CD4-positive, alpha-beta T cell treated with Interleukin-15 for 1 hour (primary cell): ENCODE data around the gene EDC3.
"Not testable (repeated sequence)": the region's sequence is repeated elsewhere in the genome, so short reads cannot be mapped to it uniquely, and the experiment has no call there.

ENCODE experiments used
- DNase-seq: peaks from one replicate; pipeline ENCODE4 v3.0.0-alpha.2; 2020

EDC3 gene

DNA sequence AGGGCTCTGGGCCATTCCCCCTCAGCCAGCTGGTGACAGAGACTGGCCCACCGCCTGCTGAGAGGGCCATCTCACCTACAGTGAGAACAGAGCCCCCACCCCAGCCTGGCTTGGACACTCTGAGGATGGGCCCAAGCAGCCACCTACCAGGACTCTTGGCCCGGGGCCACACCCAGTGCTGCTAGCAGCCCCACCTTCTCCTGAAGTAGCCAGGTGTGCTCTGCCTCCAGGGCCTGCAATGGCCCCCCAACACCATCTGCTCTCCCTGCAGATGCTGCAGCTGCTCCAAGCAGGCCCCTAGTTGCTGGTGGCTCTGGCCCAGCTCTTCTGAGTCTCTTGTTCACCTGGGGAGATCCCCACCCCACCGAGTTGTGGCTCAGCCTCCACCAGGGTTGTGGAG lies 87.0 kb downstream of the EDC3 start:
- no peak for DNase-seq

DNA sequence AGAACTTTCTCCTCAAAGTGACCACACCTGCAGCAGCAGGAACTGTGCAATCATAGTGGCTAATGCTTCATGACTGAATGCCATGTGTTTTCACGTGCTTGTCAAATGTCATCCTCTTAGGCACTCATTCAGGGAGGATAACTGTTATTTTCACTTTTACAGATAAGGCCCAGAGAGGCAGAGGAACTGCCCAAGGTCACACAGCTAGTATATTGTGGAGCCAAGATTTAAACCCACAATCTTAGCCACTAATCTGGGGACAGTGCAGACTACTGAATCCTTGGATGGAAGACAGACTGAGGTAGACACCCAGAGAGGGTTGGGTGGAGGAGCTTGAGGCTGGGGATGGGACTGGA lies 90.1 kb downstream of the EDC3 start:
- DNase-seq, result no peak

DNA sequence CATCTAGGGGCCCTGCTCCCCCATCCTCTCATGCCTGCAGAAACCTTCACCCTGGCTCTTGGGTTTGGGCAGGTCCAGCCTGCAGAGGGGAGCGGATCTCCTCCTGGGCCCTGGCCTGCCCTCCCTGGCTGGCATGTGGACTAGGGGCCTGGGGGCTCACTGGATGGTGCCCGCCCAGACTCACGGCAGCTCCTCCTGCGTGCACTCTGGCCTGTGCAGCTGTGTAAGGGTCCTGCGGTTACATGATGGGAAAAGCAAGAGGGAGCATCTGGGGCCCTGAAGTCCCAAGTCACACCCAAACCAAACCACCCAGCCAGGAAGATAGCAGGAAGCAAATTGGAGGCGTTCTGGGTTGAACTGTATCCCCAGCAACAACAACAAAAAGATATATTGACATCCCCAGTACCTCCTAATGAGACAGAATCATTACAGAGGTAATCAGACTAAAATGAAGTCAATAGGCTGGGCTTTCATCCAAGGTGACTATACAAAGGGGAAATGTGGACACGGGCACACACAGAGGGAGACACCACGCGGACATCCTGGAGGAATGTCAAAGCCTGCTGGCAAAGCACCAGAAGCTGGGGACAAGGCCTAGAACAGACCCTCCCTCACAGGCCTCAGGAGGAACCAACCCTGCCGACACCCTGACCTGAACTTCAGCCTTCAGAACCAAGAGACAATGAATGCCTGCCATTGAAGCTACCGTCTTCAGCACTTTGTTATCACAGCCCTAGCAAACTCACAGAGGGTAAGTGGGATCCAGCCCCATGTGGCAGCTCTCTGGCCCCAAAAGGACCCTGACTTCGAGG lies 90.6 kb downstream of the EDC3 start:
- DNase-seq, result no peak

DNA sequence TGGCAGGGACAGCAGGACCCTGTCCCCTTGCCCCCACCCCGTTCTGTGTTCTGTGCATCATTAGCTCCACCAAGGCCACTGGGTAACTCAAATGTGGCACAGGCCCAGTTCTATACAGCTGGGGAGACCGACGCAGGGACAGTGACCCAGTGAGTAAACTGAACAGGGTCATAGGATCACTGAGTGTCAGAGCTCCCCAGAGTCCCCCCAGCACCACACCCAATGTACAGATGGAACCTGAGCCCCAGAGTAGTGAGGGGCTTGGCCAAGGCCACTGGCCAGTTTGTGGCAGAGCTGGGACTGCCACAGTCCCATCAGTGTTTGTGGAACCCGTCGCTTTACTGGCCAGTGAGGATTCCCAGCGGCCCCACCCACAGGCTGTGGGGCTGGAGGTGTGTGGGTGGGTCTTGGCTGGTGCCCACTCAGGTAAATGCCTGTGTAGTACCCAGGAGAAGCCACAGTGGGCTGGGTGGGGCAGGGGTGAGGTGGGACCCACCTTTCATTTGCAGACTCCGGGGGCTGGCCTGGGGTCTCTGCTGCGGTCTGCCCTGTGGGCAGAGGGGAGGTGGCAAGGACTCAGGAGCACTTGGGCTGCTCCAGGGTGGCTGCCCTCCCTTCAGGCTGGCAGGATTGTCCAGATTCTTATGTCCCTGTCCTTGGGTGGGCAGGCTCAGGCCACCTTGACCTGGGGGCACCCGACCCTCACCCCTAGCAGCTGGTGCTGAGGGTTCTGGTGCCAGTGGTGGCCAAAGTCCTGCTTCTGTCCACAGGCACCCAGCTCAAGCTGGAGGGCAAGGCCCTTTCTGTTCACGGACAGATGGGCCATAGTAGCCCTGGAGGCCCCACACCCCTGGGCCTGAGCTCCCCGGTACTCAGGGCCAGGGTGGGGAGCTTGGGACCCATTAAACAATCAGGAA lies 91.8 kb downstream of the EDC3 start:
- no peak for DNase-seq

DNA sequence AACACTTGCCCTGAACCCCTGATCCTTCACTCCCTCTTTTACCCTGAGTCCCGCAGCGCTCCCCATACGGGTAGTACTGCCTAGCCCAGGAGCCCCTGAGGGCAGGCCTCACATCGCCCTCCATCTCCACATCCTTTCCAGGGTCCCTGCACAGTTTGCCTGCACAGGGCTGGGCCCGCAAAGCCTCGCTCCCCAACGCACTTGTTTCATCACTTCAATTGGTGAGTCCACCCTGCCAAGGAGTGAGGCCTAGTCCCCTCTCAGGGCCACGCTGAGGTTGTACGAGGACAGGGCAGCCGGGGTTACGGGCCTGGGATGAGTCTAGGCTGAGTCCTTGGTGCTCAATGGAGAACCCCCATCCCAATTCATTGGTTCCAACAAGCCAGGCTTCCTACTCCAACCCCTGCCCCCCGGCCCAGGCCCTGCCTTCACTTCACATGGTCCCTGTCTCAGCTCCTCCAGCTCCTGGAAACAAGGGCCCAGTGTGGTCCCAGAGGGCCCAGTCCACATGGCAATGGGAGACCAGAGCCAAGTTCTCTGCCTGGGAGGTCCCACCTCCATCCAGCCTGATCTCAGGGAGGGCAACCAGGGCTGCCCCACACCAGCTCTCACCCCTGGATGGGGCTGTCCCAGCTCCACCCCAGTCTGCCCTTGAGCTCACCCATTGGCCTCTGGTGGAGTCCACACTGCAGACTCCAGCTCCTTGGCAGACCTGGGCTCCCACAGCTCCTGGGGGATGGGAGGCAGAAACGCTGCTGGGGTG lies 92.6 kb downstream of the EDC3 start:
- no peak for DNase-seq

DNA sequence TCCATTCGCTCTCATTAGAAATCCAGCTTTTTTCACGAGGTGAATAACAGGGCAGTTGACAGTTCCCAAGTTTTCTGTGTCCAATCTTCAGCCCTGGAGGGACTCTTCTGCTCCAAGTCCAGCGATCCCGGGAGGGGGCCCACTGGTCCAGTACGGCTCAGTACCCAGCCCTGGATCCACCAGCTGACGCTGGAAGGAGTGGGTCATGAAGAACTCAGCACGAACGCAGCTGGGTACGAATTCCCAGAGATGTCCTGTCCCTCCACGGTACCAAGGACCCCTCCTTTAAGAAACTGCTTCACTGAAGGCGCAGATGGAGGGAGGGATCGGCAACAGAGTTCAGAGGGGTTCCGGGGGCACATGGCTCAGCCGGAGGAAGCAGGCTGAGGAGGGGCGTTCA lies 96.7 kb downstream of the EDC3 start:
- DNase-seq, result no peak

DNA sequence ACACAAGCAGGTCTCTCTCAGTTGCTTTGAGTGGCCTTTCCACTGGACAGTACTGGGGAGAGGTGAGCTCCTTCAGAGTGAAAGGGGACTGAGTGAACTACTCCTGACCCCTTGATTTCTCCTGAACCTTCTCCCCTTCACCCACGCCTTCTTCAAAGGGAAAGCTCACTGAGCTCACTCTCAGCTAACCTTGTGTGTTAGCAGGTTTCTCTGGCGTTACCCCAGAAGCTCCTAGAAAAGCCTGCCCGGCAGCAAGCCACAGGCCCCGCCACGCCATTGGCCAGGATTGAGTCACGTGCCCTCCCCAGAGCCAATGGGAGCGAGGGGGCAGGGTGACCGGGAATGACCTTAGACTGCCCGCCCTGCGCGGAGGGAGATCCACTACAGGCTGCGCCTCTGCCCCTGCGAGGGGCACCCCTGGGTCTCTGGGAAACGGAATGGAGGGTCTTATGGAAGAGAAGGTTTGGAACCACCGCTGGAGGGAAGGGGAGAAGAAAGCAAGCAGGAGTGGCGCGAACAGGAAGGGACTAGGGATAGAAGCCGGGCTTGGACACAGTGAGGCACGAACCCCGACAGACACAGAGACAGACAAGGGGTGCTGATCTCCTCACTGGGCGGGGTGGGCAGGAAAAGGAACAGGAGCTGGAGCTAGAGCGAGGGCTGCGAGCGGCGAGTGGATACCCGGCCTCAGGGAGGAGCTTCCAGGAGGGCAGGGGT lies 97.5 kb downstream of the EDC3 start:
- peak; percentile 89 for DNase-seq

DNA sequence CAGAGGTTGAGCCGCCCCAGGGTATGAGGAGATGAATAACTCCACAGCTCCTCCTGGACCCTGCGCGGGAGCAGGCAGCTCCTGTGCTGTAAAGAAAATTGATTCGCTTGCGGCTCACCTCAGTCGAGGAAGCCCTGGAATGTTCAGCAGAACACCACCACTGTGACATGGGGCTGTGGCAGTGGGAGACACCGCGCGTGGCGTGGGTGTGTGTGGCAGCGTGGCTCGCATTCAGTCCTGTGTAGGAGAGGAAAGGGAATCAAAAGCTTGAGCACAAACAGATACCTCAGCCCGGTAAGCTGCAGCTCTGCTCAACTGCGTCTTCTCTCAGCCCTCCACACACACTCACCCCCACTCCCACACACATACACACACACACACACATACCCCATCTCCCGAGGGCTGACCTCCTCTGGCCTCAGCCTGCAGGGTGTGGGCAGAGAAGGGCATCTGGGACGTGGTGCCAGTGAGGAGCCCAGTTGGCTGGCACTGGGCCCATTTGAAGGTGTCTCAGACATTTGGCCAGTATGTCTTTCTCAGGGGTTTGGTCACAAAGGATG lies 98.6 kb downstream of the EDC3 start:
- not testable (repeated sequence) for DNase-seq

DNA sequence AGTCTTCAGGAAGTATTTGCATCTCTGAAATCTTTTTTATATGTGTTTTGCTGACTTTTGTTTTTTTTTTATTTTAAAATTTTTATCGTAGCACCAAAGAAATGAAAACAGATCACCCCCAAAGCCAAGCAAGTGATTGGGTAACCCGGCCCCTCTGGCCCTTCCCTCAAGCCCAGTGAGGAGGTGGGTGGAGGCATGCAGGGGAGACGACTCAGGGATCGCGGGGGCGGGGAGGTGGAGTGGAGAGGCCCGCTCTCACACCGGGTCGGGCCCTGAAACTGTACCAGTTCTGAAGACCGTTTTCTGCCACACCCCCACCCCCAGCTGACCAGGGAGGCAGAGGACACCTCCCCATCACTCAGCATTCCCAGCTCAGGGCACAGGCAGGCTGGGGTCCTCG lies 99.1 kb downstream of the EDC3 start:
- DNase-seq, result not testable (repeated sequence)

DNA sequence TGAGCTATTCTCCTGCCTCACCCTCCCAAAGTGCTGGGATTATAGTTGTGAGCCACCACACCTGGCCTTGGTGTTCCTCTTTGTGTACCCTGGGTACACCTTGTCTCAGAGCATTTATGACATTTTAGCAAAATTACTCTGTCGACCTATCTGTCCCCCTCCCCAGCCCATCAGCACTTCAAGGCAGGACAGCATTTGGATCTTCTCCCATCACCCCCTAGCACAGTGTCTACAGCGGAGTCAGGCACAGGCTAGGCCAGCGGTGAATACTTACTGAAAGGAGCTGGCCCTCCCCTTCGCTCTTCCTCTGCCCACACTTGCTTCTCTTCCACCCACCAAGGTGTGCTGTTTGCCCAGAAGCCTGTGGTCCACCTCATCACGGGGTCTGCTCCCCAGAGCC lies 100.6 kb downstream of the EDC3 start:
- no peak for DNase-seq

DNA sequence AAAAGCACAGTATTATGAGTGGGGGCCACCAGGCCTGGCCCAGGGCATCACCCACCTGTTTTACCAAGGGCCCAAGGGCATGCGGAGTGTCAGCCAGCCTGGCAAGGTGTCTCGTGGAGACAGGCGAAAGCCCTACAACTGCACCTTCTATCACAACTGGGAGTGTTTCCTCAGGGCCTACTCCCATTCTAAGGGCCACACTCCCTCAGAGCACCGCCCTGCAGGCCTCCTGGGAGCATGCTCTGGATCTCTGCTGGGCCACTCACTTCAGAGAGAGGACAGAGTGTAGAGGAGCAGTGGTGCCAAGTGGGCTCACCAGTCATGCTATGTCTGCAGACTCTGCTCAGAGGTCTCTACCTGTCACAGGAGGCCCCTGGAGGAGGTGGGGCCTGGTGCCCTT lies 101.4 kb downstream of the EDC3 start:
- DNase-seq, result no peak

DNA sequence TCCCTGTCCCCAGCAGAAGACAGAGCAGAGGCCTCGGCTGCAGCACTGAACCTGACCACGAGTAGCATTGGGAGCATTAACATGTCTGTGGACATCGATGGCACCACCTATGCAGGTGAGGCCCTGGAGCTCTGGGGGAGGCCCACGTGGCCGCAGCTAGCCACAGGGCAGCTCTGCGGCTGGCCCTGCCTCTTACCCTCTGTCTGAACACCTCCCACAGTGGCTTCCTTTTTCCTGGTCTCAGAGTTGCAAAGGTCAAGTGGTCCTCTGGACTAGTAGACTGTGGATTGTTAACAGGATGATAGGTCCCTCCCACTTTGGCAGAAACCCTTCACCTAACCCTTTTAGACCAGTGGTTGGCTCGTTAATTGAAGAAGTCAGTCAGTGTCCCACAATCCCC lies 102.7 kb downstream of the EDC3 start:
- no peak for DNase-seq

DNA sequence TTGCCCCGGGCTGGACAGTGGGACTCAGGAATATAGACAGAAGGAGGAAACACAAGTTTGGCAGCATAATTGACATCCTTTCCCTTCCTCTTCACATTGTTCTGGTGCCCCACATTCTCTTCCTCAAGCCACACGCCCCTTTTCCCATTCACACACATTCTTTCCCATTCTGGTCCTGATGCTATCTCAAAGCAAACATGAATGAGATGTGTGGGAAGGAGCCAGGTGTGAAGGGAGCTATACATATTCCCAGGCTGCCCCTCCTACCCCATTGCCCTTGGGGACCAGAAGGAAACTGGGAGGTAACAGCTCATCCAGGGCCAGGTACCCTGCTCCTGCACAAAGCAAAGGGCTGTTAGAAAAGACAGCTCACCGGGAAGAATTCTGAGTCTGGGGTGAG lies 103.6 kb downstream of the EDC3 start:
- DNase-seq, result no peak

DNA sequence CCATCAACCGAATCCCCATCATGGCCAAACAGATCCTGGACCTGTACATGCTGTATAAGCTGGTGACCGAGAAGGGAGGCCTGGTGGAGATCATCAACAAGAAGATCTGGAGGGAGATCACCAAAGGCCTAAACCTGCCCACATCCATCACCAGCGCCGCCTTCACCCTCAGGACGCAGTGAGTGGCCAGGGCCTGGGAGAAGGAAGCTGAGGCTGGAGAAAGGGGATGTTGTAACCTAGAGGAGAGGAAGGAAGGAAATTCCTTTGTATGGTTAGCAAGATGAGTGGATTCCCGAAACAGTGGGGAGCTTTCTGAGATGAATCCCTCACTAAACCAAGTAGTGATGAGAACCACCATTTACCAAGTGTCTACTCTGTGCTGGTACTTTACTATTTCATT lies 106.0 kb downstream of the EDC3 start:
- no peak for DNase-seq

DNA sequence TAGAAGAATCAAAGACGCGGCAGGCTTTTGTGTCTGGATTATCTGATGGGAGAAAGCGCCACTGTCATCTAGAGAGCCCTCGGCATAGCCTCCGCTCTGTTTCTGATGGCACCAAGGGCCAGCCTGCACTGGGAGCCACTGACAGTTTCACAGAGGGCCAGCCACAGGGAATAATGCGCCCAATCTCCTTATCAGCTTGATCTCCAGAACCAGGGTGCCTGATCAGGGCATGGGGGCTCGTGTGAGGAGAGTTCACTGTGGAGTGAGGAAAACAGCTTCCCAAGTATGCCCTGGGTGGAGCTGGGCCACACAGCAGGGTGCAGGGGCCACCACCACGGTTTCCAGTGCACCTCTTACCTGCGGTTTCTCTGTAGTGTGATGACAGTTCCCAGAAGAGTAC lies 110.0 kb downstream of the EDC3 start:
- DNase-seq, result no peak

DNA sequence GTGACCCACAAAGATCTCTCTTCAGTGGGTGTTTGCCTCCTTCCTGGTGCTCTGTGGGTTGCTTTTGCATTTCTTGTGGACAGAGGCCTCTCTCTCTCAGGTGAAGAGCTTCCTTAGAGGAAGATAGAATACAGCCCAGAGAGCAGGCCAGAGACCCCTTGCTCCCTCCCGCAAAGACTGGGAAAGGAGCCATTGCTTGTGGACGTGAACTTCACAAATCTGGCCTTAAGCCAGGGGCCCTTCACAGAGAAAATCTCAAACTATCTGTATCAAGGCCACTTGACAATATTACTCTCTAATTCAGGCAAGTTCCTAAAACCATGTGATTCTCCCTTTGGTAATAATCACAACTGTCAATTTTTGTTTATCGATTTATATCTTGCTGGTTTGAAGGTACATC lies 110.6 kb downstream of the EDC3 start:
- DNase-seq, result no peak

DNA sequence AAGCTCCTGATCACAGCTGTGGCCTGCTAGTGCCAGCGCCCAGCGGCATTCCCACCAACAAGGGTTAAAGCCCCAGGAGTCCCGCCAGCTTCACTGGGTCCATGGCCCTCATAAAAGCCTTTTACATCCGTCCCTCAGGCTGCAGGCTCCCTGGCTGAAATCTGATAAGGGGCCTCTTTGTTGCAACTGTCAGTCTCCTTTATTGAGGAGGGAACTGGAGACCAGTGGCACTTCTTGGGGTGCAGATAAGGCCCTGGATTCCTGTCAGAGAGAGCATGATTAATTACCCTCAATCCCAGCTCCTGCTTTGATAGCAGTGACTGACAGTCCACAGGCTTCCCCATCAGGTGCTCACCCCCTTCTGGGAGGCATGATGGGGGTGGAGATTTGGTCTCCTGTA lies 111.0 kb downstream of the EDC3 start:
- DNase-seq, result no peak

DNA sequence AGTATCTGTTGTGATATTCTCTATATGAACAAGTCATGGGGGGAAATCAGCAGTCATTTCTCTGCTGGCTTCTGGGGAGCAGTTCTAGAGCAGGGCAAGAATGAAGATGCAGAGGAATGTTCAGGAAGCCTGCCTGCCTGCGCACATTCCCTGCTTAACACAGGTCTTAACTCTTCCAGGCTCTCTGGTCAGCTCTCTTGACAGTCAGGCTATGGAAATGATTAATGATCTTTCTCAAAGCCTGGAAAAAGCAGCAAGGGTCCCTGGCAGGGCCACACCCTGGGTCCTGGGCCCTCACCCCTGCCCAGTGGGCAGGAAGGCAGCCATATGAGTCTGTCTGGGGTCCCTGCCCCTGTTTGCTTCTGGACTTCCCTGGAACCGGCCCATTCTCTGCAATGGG lies 111.6 kb downstream of the EDC3 start:
- no peak for DNase-seq
